HFF-Myc (cell line): Measurements from ENCODE around the gene TRMT2A.

ENCODE experiments used
- DNase-seq: peaks from one replicate; pipeline ENCODE4 v3.0.0-alpha.2; 2011; ENCODE audit warnings: low read depth; ENCODE audit errors: extremely low read depth
- H3K4me3 ChIP-seq: replicated peaks from 2 replicates; pipeline ENCODE4 v1.5.1; 2011; ENCODE audit warnings: low read depth, mild to moderate bottlenecking, control low read depth, low read length
- CTCF ChIP-seq: IDR thresholded peaks from 2 replicates; pipeline ENCODE4 v1.5.1; 2012; ENCODE audit warnings: mild to moderate bottlenecking, low read depth, low read length, control low read depth; ENCODE audit errors: missing control alignments

The TRMT2A gene

GRCh38 chr22:20063271-20064139 is 53.5 kb downstream of the TRMT2A start:
- TF ChIP-seq CTCF: no peak
- no peak for DNase-seq
- H3K4me3 ChIP-seq: no peak overlapping the region

GRCh38 chr22:20062766-20063083 is 54.3 kb downstream of the TRMT2A start:
- no peak overlapping the region for H3K4me3 ChIP-seq
- TF ChIP-seq CTCF: no peak
- DNase-seq: peak; percentile 46

GRCh38 chr22:20062043-20062765 is 54.8 kb downstream of the TRMT2A start:
- no peak for DNase-seq
- no peak overlapping the region for H3K4me3 ChIP-seq
- no peak for TF ChIP-seq CTCF
